HG02840 (cell line): ENCODE measurements around the gene DPH7.
"Not testable (repeated sequence)": the region's sequence is repeated elsewhere in the genome, so short reads cannot be mapped to it uniquely, and the experiment has no call there.

Experiments used
- ATAC-seq: cut with Tn5 transposase; IDR thresholded peaks from one replicate; pipeline ENCODE4 v1.9.1; 2021; ENCODE audit warnings: mild to moderate bottlenecking, moderate library complexity, moderate number of reproducible peaks; ENCODE audit not compliant: unreplicated experiment, low FRiP score

Gene DPH7

DNA sequence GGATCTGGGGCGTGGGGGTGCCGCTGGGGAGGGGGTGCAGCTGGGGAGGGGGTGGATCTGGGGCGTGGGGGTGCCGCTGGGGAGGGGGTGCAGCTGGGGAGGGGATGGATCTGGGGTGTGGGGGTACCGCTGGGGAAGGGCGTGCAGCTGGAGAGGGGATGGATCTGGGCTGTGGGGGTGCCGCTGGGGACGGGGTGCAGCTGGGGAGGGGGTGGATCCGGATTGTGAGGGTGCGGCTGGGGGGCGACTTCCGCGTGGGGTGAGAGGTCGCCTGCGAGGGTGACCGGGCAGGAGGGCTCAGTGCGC, 27.8 kb downstream of the DPH7 start:
- not testable (repeated sequence) for ATAC-seq

DNA sequence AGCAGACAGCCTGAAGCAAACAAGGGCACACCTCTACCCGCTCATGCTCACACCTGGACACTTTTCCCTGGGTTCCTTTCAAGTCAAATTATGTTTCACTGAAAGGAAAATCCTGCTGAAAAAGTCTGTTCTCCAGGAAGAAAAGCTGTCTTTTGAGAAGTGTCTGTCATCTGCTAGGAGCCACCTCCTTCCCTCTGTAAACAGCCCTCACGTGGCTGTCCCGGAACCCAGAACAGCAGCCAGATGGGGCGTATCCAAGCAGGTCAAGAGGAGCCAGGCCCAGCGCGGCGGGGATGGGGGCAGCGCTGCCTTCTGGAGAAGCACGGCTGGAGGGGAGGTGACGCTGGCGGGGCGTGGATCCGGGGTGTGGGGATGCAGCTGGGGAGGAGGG, 28.5 kb downstream of the DPH7 start, which contains the start of gene PNPLA7:
TSS of gene PNPLA7 (minus strand) at position 172 of the 391 bp plus-strand sequence. CDS start 205 bp downstream, outside the sequence.
- ATAC-seq = no peak

- no peak for ATAC-seq
Measured at GRCh38 chr9:137547687-137548543, 30.8 kb downstream of the DPH7 start.

DNA sequence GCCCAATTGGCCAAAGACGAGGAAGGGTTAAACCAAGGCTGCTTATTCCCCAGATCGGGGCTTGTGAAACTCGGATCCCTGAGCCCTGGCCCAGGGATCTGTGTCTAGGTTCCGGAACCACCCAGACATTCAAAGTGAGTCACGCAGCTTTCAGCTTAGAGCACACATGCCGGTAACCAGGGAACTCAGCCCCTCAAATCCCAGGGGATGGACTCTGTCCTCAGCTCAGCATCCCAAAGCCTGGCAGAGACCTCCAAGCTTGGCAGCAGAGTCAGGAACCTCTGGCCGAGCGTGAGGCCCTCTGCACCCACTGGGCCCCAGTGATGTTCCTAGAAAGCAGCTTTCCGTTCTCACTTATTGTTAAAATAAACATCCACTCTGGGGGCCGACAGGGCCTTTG, 33.6 kb downstream of the DPH7 start:
- ATAC-seq = no peak

DNA sequence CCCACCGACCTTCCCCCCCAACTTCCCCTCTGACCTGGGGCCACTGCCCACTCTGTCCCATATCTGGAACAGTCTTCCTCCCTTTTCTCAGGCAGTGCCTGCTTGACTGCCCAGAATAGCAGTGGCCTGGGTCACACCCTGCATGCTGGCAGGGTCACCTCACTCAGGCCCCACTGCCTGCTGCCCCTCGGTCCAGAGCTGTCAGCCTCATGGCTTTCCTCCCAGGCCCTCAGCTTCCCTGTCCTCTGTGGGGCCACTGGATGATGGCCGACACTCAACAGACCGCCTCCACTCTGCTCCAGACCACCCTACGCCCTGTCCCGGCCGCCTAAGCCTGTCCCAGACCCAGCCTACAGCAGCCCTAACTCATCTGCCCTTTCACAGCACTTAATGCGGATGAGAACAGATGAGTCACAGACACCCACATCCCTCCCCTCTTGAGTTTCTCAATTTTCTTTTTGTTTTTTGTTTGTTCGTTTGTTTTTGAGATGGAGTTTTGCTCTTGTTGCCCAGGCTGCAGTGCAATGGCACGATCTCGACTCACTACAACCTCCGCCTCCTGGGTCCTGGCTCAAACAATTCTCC, 34.5 kb downstream of the DPH7 start:
- ATAC-seq = no peak

- ATAC-seq = no peak
Measured at GRCh38 chr9:137543237-137543963, 35.3 kb downstream of the DPH7 start.

GRCh38 chr9:137542486-137542885, 36.2 kb downstream of the DPH7 start:
- ATAC-seq = no peak

DNA sequence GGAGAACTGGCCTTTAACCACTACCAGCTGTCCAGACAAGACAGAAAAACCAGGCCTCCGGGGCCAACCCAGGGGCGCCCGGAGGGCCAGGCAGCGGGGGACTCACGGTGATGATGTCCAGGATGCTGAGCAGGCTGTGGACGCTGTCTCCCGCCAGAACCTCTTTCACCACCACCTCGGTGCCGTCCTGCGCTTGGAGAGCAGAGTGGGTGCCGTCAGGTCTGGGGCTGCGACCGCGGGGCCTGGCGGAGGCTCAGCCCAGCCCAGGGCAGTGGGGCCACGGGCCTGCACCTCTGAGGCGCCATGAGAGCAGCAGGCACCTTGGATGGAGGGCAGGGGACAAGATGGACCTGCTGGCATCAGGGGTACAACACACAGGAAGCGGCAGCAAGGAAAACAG, 38.2 kb downstream of the DPH7 start:
- ATAC-seq = no peak

- ATAC-seq = no peak
Measured at GRCh38 chr9:137538058-137538457, 40.7 kb downstream of the DPH7 start.

DNA sequence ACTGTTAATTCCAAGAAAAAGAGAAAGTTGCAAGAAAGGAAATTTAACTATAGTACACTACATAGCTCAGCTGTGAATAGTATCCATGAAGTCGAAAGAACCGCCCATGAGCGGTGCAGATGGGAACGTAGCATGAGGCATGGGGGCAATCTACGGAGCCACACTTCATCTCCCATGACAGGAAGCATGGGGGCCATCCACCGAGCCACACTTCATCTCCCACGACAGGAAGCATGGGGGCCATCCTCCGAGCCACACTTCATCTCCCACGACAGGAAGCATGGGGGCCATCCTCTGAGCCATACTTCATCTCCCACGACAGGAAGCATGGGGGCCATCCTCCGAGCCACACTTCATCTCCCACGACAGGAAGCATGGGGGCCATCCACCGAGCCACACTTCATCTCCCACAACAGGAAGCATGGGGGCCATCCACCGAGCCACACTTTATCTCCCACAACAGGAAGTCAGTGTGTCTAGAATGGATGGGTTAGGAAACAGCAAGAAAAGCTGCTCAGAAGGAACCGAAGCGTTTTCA, 42.1 kb downstream of the DPH7 start:
- not testable (repeated sequence) for ATAC-seq

GRCh38 chr9:137535120-137535428, 43.7 kb downstream of the DPH7 start:
- no peak for ATAC-seq

- no peak for ATAC-seq
Measured at GRCh38 chr9:137534256-137535119, 44.2 kb downstream of the DPH7 start.

DNA sequence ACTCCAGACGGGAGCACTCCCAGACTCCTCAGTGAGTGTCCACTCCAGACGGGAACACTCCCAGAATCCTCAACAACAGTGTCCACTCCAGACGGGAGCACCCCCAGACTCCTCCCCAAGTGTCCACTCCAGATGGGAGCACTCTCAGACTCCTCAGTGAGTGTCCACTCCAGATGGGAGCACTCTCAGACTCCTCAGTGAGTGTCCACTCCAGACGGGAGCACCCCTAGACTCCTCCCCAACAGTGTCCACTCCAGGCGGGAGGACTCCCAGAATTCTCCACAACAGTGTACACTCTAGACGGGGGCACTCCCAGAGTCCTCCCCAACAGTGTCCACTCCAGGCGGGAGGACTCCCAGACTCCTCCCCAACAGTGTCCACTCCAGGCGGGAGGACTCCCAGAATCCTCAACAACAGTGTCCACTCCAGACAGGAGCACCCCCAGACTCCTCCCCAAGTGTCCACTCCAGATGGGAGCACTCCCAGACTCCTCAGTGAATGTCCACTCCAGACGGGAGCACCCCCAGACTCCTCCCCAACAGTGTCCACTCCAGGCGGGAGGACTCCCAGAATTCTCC, 45.7 kb downstream of the DPH7 start:
- ATAC-seq = not testable (repeated sequence)

GRCh38 chr9:137531099-137531765, 47.5 kb downstream of the DPH7 start:
- ATAC-seq = no peak

DNA sequence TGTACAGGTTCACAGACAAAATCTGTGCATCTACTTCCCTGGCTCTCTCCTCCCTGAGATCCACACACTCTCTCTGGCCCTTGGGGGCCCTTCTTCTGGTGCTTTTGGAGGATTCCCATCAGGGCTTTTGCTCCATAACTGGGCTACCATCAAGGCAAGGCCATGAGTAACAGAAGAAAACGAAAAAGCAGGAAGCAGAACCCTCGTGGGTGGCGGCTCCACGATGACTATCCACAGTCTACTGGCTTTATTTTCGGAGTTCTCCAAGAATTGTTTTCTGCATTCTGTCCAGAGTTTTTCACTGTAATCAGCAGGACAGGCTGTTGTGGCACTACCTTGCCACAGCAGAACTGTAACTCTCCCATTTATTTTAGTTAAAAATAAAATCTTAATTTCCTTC, 48.4 kb downstream of the DPH7 start:
- no peak for ATAC-seq

- no peak for ATAC-seq
Measured at GRCh38 chr9:137524981-137525317, 53.8 kb downstream of the DPH7 start.

DNA sequence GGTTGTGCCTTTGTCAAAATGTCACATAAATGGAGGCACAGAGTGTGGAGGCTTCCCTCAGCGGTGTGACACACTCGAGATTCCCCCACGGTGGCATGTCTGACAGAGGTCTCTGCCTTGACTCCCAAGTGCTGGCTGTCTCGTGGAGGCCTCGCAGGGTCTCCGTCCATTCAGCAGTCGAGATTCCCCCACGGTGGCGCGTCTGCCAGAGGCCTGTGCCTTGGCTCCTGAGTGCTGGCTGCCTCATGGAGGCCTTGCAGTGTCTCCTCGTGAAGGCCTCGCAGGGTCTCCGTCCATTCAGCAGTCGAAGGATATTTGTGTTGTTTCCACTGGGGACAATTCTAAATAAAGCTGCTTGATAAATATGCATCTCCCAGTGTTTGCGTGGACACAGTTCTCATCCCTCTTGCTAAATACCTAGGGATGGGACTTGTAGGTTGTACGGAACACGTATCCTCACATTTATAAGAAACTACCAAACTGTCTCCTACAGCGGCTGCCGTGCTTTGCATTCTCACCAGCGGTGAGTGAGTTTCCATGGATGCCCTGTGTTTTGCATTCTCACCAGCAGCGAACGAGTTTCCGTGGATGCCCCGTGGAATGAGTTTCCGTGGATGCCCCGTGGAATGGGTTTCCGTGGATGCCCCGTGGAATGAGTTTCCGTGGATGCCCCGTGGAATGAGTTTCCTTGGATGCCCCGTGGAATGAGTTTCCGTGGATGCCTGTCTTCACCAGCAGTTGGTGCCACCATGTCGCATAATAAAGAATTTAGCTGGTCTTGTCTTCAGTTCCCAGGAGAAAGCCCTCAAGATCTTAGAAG, 54.4 kb downstream of the DPH7 start:
- no peak for ATAC-seq

DNA sequence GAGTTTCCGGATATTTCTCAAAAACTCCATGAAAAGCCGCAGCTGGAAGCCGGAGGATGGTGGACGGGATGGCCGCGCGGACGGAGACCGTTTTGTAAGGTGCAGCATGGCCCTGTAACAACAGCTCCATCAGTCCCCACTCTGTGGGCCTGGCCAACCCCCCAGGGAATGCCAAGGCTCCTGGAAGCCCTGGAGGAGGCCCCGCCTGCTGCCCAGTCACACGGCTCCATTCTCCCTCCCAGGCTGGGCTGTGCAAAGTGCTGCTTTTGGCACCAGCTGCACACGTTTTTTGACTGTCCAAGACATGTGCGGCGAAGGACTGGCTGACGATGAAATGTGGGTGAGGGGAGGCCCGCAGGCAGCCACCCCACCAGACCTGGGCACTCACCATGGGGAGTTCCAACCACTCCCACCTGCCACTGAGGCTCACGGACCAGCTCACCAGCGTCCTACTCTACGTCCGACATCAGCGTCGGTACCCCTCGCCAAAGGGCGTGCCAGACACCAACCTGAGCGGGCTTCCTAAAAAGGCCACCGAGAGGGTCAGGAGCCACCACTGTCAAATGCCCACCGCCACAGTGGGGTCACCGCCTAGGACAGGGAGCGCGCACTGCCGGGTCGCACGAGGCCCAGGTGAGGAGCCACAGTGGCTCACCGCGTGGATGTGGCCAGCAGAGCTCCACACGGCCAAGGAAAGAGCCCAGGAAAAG, 55.8 kb downstream of the DPH7 start:
- no peak for ATAC-seq
